HG02870 (cell line): ENCODE measurements around the gene NUP54.

Experiments used
- ATAC-seq: cut with Tn5 transposase; IDR thresholded peaks from one replicate; pipeline ENCODE4 v1.9.1; 2021; ENCODE audit warnings: mild to moderate bottlenecking, moderate library complexity; ENCODE audit not compliant: unreplicated experiment

Gene NUP54

DNA sequence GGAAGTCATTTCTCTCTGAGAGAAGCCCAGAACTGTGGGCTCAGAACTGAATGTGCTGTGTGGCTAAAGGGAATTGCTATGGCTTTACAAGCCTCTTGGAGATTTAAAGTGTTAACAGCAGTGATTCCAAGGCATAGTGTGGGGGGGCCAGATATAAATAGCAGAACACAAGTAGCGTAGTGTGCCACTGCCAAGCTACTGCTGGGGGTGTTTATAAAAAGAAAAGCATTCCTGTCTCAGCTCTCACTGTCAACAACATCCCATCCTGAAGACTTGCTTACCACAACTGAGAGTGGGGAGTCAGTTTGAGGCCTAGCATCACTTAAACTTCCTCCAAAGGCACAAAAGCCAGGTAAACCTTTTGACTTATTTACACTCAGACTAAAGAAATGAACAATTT is 73.7 kb downstream of the NUP54 start, which contains the start of gene ART3:
Gene ART3, plus strand, starts transcription at position 242 of the 400 bp plus-strand sequence. CDS start 1,181 bp downstream, outside the sequence.
- ATAC-seq = no peak

DNA sequence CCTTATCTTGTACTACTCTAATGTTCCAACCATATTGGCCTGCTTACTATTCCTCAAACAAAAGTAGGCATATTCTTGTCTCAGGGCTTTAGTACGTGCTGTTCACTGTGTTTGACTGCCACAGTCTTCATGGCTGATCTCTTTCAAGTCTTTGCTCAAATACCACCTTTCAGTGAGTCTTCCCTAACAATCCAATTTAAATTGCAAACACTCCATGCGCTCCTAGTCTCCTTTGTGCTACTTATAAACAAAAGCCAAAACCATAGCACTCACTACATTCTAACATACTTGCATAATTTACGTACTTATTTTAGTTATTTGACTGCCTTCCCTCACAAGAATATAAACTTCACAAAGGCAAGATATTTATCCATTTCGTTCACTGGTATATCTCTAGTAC is 75.4 kb downstream of the NUP54 start:
- ATAC-seq = no peak

DNA sequence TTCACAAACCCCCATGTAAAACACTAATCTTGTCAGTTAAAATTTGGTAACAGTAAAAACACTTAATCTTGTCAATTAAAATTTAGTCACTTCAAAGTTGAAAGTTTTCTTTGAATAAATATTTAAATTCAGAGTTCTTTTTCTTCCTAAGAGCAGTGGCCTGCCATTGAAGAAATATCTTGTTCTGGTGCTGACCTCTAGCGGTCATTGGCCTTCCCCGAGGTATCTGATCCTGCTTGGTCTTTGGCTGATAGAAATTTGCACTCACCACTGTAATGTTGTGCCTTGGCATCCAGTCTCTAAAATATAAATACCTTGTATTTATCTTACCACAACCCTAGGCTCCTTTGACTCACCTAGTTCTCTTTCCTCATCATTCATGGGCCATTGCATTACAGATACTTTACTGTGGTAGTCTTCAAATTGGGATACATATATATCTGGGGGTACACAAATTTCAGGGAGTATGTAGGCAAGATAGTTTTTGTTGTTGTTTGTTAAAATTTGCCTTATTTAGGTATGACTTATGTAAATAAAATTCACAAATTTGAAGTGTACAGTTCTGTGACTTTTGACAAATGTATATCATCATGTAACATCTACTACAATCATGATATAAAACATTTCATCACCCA is 80.4 kb downstream of the NUP54 start:
- peak; percentile 74 for ATAC-seq

DNA sequence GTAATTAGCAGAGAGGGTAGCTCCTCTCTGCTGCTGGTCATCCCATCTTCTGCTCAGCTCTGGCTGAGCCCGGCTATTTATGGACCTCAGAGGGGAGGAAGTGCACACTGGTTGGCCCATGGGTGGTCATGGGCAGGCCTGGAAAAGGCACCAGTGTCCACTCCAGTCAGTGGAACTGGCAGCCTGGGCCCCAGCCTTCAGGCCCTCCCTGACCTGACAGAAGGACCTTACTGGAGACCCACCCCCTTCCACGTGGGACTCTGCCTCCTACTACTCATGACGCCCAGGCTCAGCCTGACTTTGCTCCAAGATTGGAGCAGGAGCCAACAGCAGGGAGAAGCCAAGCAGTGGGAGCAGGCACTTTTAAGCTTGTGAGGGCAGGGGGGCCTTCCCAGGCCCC is 81.7 kb downstream of the NUP54 start:
- ATAC-seq = no peak
